ENCODE measurements around the gene KNTC1.
"Not testable (repeated sequence)": the region's sequence is repeated elsewhere in the genome, so short reads cannot be mapped to it uniquely, and the experiment has no call there.

Gene KNTC1

GRCh38 chr12:122481861-122482260 lies 45.2 kb upstream of the KNTC1 start:
- TF ChIP-seq SNAI2 (CRISPR knock-in tag; IDR thresholded peaks at IDR 0.05) (no peak), PPARA (CRISPR knock-in tag; IDR thresholded peaks at IDR 0.05; ENCODE audit: borderline replicate concordance) (no peak), TOX (CRISPR knock-in tag; IDR thresholded peaks at IDR 0.05; ENCODE audit: borderline replicate concordance) (no peak), ZFP30 (CRISPR knock-in tag; IDR thresholded peaks at IDR 0.05) (no peak), CSRNP3 (CRISPR knock-in tag; IDR thresholded peaks at IDR 0.05) (no peak), ISL1 (CRISPR knock-in tag; IDR thresholded peaks at IDR 0.05) (no peak), ZNF8 (CRISPR knock-in tag; IDR thresholded peaks at IDR 0.05) (no peak), BACH2 (CRISPR knock-in tag; IDR thresholded peaks at IDR 0.05; ENCODE audit: borderline replicate concordance) (no peak), ESRRG (CRISPR knock-in tag; IDR thresholded peaks at IDR 0.05) (no peak), OSR1 (CRISPR knock-in tag; IDR thresholded peaks at IDR 0.05) (no peak), ZNF565 (CRISPR knock-in tag; conservative IDR thresholded peaks at IDR 0.05; ENCODE audit: low read depth) (no peak)
- TF ChIP-seq, protein P1, sequence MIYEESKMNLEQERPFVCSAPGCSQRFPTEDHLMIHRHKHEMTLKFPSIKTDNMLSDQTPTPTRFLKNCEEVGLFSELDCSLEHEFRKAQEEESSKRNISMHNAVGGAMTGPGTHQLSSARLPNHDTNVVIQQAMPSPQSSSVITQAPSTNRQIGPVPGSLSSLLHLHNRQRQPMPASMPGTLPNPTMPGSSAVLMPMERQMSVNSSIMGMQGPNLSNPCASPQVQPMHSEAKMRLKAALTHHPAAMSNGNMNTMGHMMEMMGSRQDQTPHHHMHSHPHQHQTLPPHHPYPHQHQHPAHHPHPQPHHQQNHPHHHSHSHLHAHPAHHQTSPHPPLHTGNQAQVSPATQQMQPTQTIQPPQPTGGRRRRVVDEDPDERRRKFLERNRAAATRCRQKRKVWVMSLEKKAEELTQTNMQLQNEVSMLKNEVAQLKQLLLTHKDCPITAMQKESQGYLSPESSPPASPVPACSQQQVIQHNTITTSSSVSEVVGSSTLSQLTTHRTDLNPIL (CRISPR knock-in tag; IDR thresholded peaks at IDR 0.05; ENCODE audit: low read depth): no peak
- peak; percentile 55 for ATAC-seq

DNA sequence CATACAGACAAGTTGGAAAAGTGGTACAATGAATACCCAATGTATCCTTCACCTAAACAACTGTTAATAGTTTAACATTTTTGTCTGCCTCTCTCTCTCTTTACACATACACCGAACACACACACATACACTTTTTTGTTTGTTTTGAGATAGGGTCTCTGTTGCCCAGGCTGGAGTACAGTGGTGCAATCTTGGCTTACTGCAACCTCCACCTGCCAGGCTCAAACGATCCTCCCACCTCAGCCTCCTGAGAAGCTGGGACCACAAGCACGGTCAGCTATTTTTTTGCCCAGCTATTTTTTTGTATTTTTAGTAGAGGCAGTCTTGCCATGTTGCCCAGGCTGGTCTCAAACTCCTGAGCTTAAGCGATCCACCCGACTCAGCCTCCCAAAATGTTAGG lies 43.1 kb upstream of the KNTC1 start:
- ATAC-seq: no peak
- TF ChIP-seq POU6F1 (CRISPR knock-in tag; IDR thresholded peaks at IDR 0.05; ENCODE audit: borderline replicate concordance, low read depth) (no peak), TSHZ2 (CRISPR knock-in tag; IDR thresholded peaks at IDR 0.05) (no peak), SNAI2 (CRISPR knock-in tag; IDR thresholded peaks at IDR 0.05) (no peak), TOX (CRISPR knock-in tag; IDR thresholded peaks at IDR 0.05; ENCODE audit: borderline replicate concordance) (no peak), ARNTL (CRISPR knock-in tag; IDR thresholded peaks at IDR 0.05; ENCODE audit: borderline replicate concordance, low read depth) (no peak), ZNF565 (CRISPR knock-in tag; conservative IDR thresholded peaks at IDR 0.05; ENCODE audit: low read depth) (no peak), RARB (CRISPR knock-in tag; IDR thresholded peaks at IDR 0.05) (no peak), ISL1 (CRISPR knock-in tag; IDR thresholded peaks at IDR 0.05) (no peak), ZFP30 (CRISPR knock-in tag; IDR thresholded peaks at IDR 0.05) (no peak), BACH2 (CRISPR knock-in tag; IDR thresholded peaks at IDR 0.05; ENCODE audit: borderline replicate concordance) (no peak), TCF4 (CRISPR knock-in tag; IDR thresholded peaks at IDR 0.05; ENCODE audit: borderline replicate concordance) (no peak), OSR1 (CRISPR knock-in tag; IDR thresholded peaks at IDR 0.05) (no peak), ZNF8 (CRISPR knock-in tag; IDR thresholded peaks at IDR 0.05) (no peak), GLIS3 (CRISPR knock-in tag; IDR thresholded peaks at IDR 0.05) (no peak)
- TF ChIP-seq, protein P1 (CRISPR knock-in tag; IDR thresholded peaks at IDR 0.05; ENCODE audit: low read depth): no peak

- not testable (repeated sequence) for ATAC-seq
Observed at GRCh38 chr12:122484385-122484784, 42.7 kb upstream of the KNTC1 start.

GRCh38 chr12:122486360-122486759 lies 40.7 kb upstream of the KNTC1 start:
- peak; percentile 65 for ATAC-seq

All from SK-N-SH treated with all-trans-retinoic acid at 6 μM for 48 hours (cell line).